GM23338 (cell line): ENCODE results near the gene SMC2.

ENCODE experiments used
- EZH2 ChIP-seq: fragments of 200-600 bp; sonication (generic); IDR thresholded peaks from one replicate; pipeline ENCODE4 v1.8.0; 2017; ENCODE audit warnings: antibody characterized with exemption, mild to moderate bottlenecking, low read depth; ENCODE audit not compliant: unreplicated experiment
- JUNB ChIP-seq: IDR thresholded peaks from one replicate; pipeline ENCODE4 v1.6.1; 2016; ENCODE audit warnings: antibody characterized with exemption; ENCODE audit not compliant: unreplicated experiment
- POLR2AphosphoS5 ChIP-seq: IDR thresholded peaks from 2 replicates; pipeline ENCODE4 v1.6.1; 2016; ENCODE audit warnings: antibody characterized with exemption, low read depth
- STAT1 ChIP-seq: IDR thresholded peaks from one replicate; pipeline ENCODE4 v1.6.1; 2016; ENCODE audit warnings: antibody characterized with exemption; ENCODE audit not compliant: unreplicated experiment
- ZNF114 ChIP-seq: fragments of 250-450 bp; sonication (Bioruptor Pico); IDR thresholded peaks from 2 replicates; pipeline ENCODE4 v1.5.0; 2020; ENCODE audit warnings: mild to moderate bottlenecking, moderate library complexity
- TF ChIP-seq, protein P1 (sequence below), 2 experiments: fragments of 200-600 bp in 1 of 2; sonication (generic) in 1 of 2; conservative IDR thresholded peaks; 2 replicates each; pipeline versions ENCODE4 v1.5.1 to v1.6.1; 2016 to 2017; ENCODE audit warnings: antibody characterized with exemption in 2 of 2, low read depth in 2 of 2, mild to moderate bottlenecking in 2 of 2, moderate library complexity in 1 of 2
- TF ChIP-seq, protein P2 (sequence below): IDR thresholded peaks from one replicate; pipeline ENCODE4 v1.6.1; 2018; ENCODE audit warnings: antibody characterized with exemption; ENCODE audit not compliant: unreplicated experiment
- TF ChIP-seq, protein P3 (sequence below): IDR thresholded peaks from 2 replicates; pipeline ENCODE4 v1.6.1; 2016; ENCODE audit warnings: antibody characterized with exemption

DNA sequence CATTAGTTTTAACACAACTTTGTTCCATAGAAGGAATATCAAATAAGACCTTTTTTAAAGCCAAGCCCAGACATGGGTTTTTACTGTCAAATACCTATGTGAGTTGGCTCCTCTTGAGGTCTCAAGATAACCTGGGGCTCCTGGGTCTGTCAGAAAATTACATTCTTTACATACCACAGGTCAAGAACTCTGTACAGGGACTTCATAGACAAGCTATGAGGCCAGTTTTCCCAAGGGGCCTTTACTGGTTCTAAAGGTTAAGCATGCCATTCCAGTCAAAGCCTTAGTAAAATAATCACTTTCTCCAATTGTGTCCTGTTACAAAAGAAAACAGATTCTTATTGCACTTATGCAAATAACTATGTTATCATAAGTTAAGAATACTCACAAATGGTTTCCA, 15.5 kb upstream of the SMC2 start:
- TF ChIP-seq, protein P1, sequence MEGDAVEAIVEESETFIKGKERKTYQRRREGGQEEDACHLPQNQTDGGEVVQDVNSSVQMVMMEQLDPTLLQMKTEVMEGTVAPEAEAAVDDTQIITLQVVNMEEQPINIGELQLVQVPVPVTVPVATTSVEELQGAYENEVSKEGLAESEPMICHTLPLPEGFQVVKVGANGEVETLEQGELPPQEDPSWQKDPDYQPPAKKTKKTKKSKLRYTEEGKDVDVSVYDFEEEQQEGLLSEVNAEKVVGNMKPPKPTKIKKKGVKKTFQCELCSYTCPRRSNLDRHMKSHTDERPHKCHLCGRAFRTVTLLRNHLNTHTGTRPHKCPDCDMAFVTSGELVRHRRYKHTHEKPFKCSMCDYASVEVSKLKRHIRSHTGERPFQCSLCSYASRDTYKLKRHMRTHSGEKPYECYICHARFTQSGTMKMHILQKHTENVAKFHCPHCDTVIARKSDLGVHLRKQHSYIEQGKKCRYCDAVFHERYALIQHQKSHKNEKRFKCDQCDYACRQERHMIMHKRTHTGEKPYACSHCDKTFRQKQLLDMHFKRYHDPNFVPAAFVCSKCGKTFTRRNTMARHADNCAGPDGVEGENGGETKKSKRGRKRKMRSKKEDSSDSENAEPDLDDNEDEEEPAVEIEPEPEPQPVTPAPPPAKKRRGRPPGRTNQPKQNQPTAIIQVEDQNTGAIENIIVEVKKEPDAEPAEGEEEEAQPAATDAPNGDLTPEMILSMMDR (conservative IDR thresholded peaks at IDR 0.05; ENCODE audit: low read depth in 2 of 2) = no peak
- TF ChIP-seq POLR2AphosphoS5 (no peak), EZH2 (no peak), STAT1 (no peak), JUNB (no peak), ZNF114 (no peak)
- TF ChIP-seq, protein P2, sequence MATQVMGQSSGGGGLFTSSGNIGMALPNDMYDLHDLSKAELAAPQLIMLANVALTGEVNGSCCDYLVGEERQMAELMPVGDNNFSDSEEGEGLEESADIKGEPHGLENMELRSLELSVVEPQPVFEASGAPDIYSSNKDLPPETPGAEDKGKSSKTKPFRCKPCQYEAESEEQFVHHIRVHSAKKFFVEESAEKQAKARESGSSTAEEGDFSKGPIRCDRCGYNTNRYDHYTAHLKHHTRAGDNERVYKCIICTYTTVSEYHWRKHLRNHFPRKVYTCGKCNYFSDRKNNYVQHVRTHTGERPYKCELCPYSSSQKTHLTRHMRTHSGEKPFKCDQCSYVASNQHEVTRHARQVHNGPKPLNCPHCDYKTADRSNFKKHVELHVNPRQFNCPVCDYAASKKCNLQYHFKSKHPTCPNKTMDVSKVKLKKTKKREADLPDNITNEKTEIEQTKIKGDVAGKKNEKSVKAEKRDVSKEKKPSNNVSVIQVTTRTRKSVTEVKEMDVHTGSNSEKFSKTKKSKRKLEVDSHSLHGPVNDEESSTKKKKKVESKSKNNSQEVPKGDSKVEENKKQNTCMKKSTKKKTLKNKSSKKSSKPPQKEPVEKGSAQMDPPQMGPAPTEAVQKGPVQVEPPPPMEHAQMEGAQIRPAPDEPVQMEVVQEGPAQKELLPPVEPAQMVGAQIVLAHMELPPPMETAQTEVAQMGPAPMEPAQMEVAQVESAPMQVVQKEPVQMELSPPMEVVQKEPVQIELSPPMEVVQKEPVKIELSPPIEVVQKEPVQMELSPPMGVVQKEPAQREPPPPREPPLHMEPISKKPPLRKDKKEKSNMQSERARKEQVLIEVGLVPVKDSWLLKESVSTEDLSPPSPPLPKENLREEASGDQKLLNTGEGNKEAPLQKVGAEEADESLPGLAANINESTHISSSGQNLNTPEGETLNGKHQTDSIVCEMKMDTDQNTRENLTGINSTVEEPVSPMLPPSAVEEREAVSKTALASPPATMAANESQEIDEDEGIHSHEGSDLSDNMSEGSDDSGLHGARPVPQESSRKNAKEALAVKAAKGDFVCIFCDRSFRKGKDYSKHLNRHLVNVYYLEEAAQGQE = no peak
- TF ChIP-seq, protein P3, sequence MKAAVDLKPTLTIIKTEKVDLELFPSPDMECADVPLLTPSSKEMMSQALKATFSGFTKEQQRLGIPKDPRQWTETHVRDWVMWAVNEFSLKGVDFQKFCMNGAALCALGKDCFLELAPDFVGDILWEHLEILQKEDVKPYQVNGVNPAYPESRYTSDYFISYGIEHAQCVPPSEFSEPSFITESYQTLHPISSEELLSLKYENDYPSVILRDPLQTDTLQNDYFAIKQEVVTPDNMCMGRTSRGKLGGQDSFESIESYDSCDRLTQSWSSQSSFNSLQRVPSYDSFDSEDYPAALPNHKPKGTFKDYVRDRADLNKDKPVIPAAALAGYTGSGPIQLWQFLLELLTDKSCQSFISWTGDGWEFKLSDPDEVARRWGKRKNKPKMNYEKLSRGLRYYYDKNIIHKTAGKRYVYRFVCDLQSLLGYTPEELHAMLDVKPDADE = no peak
